PFSK-1 (cell line): Measurements from ENCODE around the gene B3GAT1.

Source experiments
- SIN3A ChIP-seq: IDR thresholded peaks from 2 replicates; pipeline ENCODE4 v1.6.1; 2012; ENCODE audit warnings: mild to moderate bottlenecking, low read length, moderate library complexity, borderline replicate concordance; ENCODE audit not compliant: insufficient read depth
- TF ChIP-seq, protein P1 (sequence below), 2 experiments: IDR thresholded peaks; 2 replicates each; pipeline versions ENCODE4 v1.6.1 to v1.8.0; 2011 to 2012; ENCODE audit warnings: low read depth in 2 of 2, low read length in 2 of 2, control low read depth in 1 of 2, inconsistent platforms in 1 of 2, mild to moderate bottlenecking in 1 of 2, moderate library complexity in 1 of 2; ENCODE audit not compliant: insufficient read depth in 1 of 2

DNA sequence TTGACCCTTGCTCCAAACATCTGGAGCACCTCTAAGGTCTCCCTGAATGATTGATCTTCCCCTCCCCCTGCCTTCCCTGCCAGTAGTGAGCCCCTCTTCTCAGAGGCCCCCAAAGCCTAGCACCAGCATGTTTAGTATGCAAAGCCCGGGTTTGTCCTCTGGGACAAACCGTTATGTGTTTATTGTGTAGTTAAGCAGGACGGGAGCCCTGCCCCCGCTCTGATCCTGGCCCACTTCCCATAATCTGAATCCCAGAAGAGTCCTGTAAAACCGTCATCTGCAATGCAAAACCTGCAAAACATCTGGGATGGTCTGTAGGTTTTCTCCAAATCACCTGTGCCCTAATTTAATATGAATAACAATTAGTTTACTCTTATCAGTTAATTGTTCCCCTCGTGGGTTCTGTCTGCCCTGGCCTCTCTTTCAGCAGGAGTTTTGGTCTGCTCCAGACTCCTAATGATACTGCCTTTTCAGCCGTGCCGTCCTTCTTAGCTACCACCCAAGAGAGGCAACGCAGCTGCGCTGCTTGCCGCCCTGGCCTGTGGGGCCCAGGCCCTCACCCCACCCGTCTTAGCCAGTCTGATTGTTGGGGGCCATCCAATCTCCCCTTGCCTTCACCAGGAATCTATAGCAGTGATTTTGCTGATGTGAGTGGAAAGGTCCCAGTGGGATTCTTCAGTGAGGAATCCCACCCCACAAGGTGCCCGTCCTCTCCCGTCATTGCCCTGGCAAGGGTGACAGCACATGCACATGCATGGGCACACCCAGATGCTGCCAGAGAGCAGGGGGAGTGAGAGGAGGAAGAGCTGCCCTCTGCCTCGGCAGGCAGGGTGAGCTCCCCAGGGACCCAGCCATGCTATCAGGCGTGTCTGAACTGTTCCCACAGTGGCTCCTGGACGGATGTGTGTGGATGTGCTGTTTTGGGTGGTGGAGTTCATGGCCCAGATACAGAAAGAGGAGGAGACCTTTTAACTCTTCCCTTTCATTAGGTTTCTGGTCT, 3.0 kb upstream of the B3GAT1 start:
- TF ChIP-seq SIN3A = no peak
- TF ChIP-seq, protein P1, sequence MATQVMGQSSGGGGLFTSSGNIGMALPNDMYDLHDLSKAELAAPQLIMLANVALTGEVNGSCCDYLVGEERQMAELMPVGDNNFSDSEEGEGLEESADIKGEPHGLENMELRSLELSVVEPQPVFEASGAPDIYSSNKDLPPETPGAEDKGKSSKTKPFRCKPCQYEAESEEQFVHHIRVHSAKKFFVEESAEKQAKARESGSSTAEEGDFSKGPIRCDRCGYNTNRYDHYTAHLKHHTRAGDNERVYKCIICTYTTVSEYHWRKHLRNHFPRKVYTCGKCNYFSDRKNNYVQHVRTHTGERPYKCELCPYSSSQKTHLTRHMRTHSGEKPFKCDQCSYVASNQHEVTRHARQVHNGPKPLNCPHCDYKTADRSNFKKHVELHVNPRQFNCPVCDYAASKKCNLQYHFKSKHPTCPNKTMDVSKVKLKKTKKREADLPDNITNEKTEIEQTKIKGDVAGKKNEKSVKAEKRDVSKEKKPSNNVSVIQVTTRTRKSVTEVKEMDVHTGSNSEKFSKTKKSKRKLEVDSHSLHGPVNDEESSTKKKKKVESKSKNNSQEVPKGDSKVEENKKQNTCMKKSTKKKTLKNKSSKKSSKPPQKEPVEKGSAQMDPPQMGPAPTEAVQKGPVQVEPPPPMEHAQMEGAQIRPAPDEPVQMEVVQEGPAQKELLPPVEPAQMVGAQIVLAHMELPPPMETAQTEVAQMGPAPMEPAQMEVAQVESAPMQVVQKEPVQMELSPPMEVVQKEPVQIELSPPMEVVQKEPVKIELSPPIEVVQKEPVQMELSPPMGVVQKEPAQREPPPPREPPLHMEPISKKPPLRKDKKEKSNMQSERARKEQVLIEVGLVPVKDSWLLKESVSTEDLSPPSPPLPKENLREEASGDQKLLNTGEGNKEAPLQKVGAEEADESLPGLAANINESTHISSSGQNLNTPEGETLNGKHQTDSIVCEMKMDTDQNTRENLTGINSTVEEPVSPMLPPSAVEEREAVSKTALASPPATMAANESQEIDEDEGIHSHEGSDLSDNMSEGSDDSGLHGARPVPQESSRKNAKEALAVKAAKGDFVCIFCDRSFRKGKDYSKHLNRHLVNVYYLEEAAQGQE (IDR thresholded peaks at IDR 0.05; ENCODE audit: insufficient read depth in 1 of 2, low read depth in 2 of 2, low read length in 2 of 2) = no peak
